Lung (tissue), 12 donors: ENCODE data around the gene KDM1B. TPM values are rescaled to one million over a fixed set of nuclear protein-coding genes. Genes with fewer than 3 reads are reported as not detected.
A peak's percentile ranks its signal among the peaks of the same experiment; 100 is the strongest.
"Not testable (repeated sequence)": the region's sequence is repeated elsewhere in the genome, so short reads cannot be mapped to it uniquely, and the experiment has no call there.

Experiments
- ATAC-seq: fragments of 200-7000 bp; cut with Tn5 transposase; one replicate; pipeline ENCODE4 v1.9.1; 2020; ENCODE audit warnings: moderate number of reproducible peaks; ENCODE audit not compliant: insufficient read depth, low FRiP score
- DNase-seq, 3 donors: peaks; one replicate each; pipeline ENCODE4 v3.0.0-alpha.2; 2013 to 2017
- H3K27ac ChIP-seq, 2 donors: one replicate each; pipeline ENCODE4 v1.5.1; 2013; ENCODE audit warnings: mild to moderate bottlenecking in 2 of 2, moderate library complexity in 2 of 2, control low read depth in 1 of 2, inconsistent platforms in 1 of 2, low read depth in 1 of 2, low read length in 1 of 2
- H3K27me3 ChIP-seq, 3 donors: one replicate each; pipeline ENCODE4 v1.5.1; 2013; ENCODE audit warnings: low read length in 2 of 3; ENCODE audit not compliant: control insufficient read depth in 3 of 3, insufficient read depth in 3 of 3
- H3K36me3 ChIP-seq, 4 donors: one replicate each; pipeline ENCODE4 v1.5.1; 2013; ENCODE audit warnings: low read length in 4 of 4, mild to moderate bottlenecking in 1 of 4, moderate library complexity in 1 of 4; ENCODE audit not compliant: control insufficient read depth in 4 of 4, insufficient read depth in 4 of 4
- H3K4me1 ChIP-seq, 5 donors: one replicate each; pipeline ENCODE4 v1.5.1; 2013; ENCODE audit warnings: low read length in 5 of 5, mild to moderate bottlenecking in 2 of 5, moderate library complexity in 1 of 5; ENCODE audit not compliant: control insufficient read depth in 5 of 5, insufficient read depth in 5 of 5
- H3K4me3 ChIP-seq: one replicate; pipeline ENCODE4 v1.5.1; 2013; ENCODE audit warnings: mild to moderate bottlenecking, control low read depth, moderate library complexity
- H3K9ac ChIP-seq, 2 donors: one replicate each; pipeline ENCODE4 v1.5.1; 2013; ENCODE audit warnings: low read length in 2 of 2, control low read depth in 1 of 2; ENCODE audit not compliant: insufficient read depth in 1 of 2
- H3K9me3 ChIP-seq, 4 donors: one replicate each; pipeline ENCODE4 v1.5.1; 2013; ENCODE audit warnings: low read length in 3 of 4, mild to moderate bottlenecking in 1 of 4, moderate library complexity in 1 of 4; ENCODE audit not compliant: control insufficient read depth in 4 of 4, insufficient read depth in 3 of 4
- WGBS, 2 donors: extraction: QIAGEN DNeasy Blood & Tissue Kit; methylation state at CpG; one replicate each; pipeline ENCODE4 v1.1.7; 2013; 5-methylcytosine and 5-hydroxymethylcytosine counted together
- polyA plus RNA-seq, 2 donors: library from polyadenylated mRNA; stranded (reverse); fragments of 200-250 nt; gene quantifications; one replicate each; pipeline ENCODE4 v1.2.1, GENCODE V29; 2013
- total RNA-seq, 2 donors: library from RNA; depleted of rRNA in 1 of 2; stranded (reverse); fragments of >200 nt in 1 of 2; gene quantifications; one replicate each; pipeline ENCODE4 v1.2.1, GENCODE V29; 2014 to 2021
- TF ChIP-seq, protein P1 (sequence below): IDR thresholded peaks from 2 replicates; pipeline ENCODE4 v1.5.1; 2012; ENCODE audit warnings: mild to moderate bottlenecking; ENCODE audit errors: control extremely low read depth, extremely low read depth
- donor health status: control.
- donor health status: control.
- donor health status: Bipolar disorder and iron deficiency.
- donor health status: healthy.
- donor health status: DM: yes; HTN: yes; CAD: no.

KDM1B gene
- total and polyA plus RNA-seq, 4 donors: 4.1 to 26.4 (median 19.6) TPM

DNA sequence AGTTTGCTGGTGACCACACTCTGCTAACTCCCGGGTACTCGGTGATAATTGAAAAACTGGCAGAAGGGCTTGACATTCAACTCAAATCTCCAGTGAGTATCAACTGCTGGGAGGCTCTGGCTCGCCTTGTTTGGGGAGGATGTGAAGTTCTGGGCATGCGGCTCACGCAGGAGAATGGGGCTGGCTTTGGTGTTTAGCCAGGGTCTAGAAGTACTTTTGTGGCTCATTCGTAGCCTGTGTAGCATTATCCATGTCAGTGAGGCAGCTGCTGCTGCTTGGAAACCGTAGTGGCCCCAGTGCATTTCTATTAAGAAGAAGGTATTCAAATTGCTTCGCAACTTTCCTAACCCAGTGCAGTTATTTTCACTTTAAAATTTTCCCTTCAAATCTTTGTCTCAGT lies 52.2 kb downstream of the KDM1B start:
- no peak overlapping the region for H3K27ac ChIP-seq
- no peaks in the 10 kb centered on the region for H3K27me3 ChIP-seq
- WGBS, 2 donors: 79 to 90% methylated on average over 8 of the region's 8 CpGs
- no peak overlapping the region for H3K4me3 ChIP-seq
- H3K36me3 ChIP-seq: peaks cover 3 to 20% (median 11%) of the 10 kb centered on the region in 4 donors
- peaks cover 0 to 1% (median 0%) of the 10 kb centered on the region in 4 donors for H3K9me3 ChIP-seq
- TF ChIP-seq, protein P1, sequence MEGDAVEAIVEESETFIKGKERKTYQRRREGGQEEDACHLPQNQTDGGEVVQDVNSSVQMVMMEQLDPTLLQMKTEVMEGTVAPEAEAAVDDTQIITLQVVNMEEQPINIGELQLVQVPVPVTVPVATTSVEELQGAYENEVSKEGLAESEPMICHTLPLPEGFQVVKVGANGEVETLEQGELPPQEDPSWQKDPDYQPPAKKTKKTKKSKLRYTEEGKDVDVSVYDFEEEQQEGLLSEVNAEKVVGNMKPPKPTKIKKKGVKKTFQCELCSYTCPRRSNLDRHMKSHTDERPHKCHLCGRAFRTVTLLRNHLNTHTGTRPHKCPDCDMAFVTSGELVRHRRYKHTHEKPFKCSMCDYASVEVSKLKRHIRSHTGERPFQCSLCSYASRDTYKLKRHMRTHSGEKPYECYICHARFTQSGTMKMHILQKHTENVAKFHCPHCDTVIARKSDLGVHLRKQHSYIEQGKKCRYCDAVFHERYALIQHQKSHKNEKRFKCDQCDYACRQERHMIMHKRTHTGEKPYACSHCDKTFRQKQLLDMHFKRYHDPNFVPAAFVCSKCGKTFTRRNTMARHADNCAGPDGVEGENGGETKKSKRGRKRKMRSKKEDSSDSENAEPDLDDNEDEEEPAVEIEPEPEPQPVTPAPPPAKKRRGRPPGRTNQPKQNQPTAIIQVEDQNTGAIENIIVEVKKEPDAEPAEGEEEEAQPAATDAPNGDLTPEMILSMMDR: no peak
- peaks cover 0 to 2% (median 0%) of the 10 kb centered on the region in 5 donors for H3K4me1 ChIP-seq
- DNase-seq (peak in 2 of 3 donors; percentile 39 to 45), ATAC-seq (no peak)
- H3K9ac ChIP-seq: no peak overlapping the region

DNA sequence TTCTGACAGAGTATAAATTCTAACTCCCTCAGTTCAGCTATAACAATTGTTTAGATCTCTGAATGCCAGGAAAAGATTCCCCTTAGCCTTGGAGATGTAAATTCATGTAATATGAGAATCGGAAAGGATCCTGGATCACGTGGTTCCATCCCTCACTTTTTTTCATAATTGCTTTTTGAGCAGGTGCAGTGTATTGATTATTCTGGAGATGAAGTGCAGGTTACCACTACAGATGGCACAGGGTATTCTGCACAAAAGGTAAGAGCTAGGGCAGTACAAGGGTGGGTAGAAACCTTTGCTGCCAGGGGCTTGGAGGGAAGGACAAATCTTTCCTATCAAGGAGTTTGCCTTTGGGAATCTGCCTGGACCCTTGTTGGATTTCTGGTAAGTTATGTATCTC lies 52.7 kb downstream of the KDM1B start:
- 48 to 65% methylated on average over 2 of the region's 2 CpGs for WGBS, 2 donors
- H3K27me3 ChIP-seq: no peaks in the 10 kb centered on the region
- no peak for ATAC-seq
- no peak for DNase-seq
- H3K27ac ChIP-seq: no peak overlapping the region
- H3K4me1 ChIP-seq: peaks cover 0 to 2% (median 0%) of the 10 kb centered on the region in 5 donors
- H3K4me3 ChIP-seq: no peak overlapping the region
- H3K9me3 ChIP-seq: peaks cover 0 to 1% (median 0%) of the 10 kb centered on the region in 4 donors
- H3K9ac ChIP-seq: no peak overlapping the region
- TF ChIP-seq, protein P1: no peak
- H3K36me3 ChIP-seq: peaks cover 3 to 18% (median 11%) of the 10 kb centered on the region in 4 donors

DNA sequence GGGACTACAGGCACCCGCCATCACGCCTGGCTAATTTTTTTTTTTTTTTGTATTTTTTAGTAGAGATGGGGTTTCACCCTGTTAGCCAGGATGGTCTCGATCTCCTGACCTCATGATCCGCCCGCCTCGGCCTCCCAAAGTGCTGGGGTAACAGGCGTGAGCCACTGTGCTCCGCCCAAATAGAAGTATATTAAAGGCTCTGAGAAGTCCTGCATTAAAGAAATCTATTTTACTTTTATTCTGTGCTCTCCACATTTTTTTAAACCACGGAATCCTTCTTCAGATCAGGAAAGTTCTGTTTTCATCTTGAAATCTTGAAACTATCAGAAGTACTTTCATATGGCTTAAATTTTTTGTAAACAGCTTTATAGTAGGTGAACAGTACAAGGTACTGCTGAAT lies 53.6 kb downstream of the KDM1B start:
- not testable (repeated sequence) for H3K9me3 ChIP-seq, DNase-seq, H3K4me1 ChIP-seq, H3K9ac ChIP-seq, H3K27me3 ChIP-seq, H3K4me3 ChIP-seq, H3K27ac ChIP-seq, ATAC-seq
- WGBS, 2 donors: 83 to 97% methylated on average over 4 to 8 of the region's 9 CpGs
- H3K36me3 ChIP-seq: peaks cover 3 to 18% (median 13%) of the 10 kb centered on the region in 4 donors

DNA sequence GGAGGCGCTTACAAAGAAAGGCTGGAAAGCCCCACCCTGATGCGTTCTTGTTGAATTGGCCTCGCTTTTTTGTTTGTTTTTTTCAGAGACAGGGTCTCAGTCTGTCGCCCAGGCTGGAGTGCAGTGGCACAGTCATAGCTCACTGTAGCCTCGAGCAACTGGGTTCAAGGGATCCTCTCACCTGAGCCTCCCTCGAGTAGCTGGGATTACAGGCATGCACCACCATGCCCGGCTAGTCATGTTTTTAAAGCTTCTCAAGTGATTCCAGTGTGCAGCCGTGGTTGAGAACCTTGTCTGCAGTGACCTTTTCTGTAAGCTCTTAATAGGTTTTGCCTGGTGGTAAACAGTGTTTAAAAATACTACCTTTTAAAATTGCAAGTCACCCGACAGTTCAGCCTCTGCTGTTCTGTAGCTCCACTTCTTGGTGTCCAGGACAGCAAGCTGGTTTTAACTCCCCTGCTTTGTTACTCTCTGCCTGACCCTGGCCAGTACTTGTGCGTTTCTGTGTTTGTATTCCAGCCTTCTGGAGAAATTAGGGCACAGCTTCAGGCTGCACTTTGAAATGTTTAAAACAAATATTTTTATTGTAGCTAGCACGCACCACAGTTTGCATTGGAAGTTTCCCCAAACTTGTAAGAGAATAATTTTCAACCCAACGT lies 54.4 kb downstream of the KDM1B start:
- peaks cover 0 to 1% (median 0%) of the 10 kb centered on the region in 4 donors for H3K9me3 ChIP-seq
- H3K27ac ChIP-seq: peak overlapping the region in 1 of 2 donors; percentile 49
- no peak overlapping the region for H3K9ac ChIP-seq
- WGBS, 2 donors: 70 to 88% methylated on average over 12 of the region's 12 CpGs
- peaks cover 3 to 19% (median 15%) of the 10 kb centered on the region in 4 donors for H3K36me3 ChIP-seq
- no peaks in the 10 kb centered on the region for H3K27me3 ChIP-seq
- H3K4me3 ChIP-seq: no peak overlapping the region
- TF ChIP-seq, protein P1: no peak
- H3K4me1 ChIP-seq: peaks cover 0 to 6% (median 0%) of the 10 kb centered on the region in 5 donors
- no peak for ATAC-seq
- DNase-seq: peak in 1 of 3 donors; percentile 48
